Liver (tissue), 3 donors: ENCODE results near the gene MAGEB17.

Experiments used
- CTCF ChIP-seq: fragments of 150-350 bp; IDR thresholded peaks from 2 replicates; pipeline ENCODE4 v1.5.1; 2017; ENCODE audit warnings: improper control_type of control experiment, low read depth, low read length; ENCODE audit not compliant: missing input control
- EGR1 ChIP-seq, 2 donors: IDR thresholded peaks; 2 replicates each; pipeline ENCODE4 v1.6.1; 2016 to 2018; ENCODE audit warnings: antibody characterized with exemption in 2 of 2, low read depth in 2 of 2
- FOXA1 ChIP-seq: IDR thresholded peaks from 2 replicates; pipeline ENCODE4 v1.6.1; 2016; ENCODE audit warnings: antibody characterized with exemption
- GABPA ChIP-seq, 2 donors: IDR thresholded peaks in 1 of 2; conservative IDR thresholded peaks in 1 of 2; 2 replicates each; pipeline ENCODE4 v1.6.1; 2016; ENCODE audit warnings: antibody characterized with exemption in 2 of 2, mild to moderate bottlenecking in 1 of 2, moderate library complexity in 1 of 2
- MAX ChIP-seq: IDR thresholded peaks from 2 replicates; pipeline ENCODE4 v1.6.1; 2016; ENCODE audit warnings: antibody characterized with exemption
- NR2F2 ChIP-seq: IDR thresholded peaks from 2 replicates; pipeline ENCODE4 v1.6.1; 2016; ENCODE audit warnings: antibody characterized with exemption
- RAD21 ChIP-seq, 2 donors: IDR thresholded peaks; 2 replicates each; pipeline ENCODE4 v1.6.1; 2016; ENCODE audit warnings: antibody characterized with exemption in 2 of 2, mild to moderate bottlenecking in 2 of 2
- REST ChIP-seq: IDR thresholded peaks from 2 replicates; pipeline ENCODE4 v1.6.1; 2016; ENCODE audit warnings: antibody characterized with exemption, mild to moderate bottlenecking
- TAF1 ChIP-seq: conservative IDR thresholded peaks from 2 replicates; pipeline ENCODE4 v1.6.1; 2016; ENCODE audit warnings: antibody characterized with exemption, mild to moderate bottlenecking
- ZBTB33 ChIP-seq: IDR thresholded peaks from 2 replicates; pipeline ENCODE4 v1.6.1; 2016; ENCODE audit warnings: antibody characterized with exemption
- donor health status: healthy.
- donor health status: healthy.

- TF ChIP-seq CTCF (no peak), REST (no peak), NR2F2 (no peak), RAD21 (IDR thresholded peaks at IDR 0.05) (no peak), ZBTB33 (no peak), EGR1 (IDR thresholded peaks at IDR 0.05; ENCODE audit: low read depth in 2 of 2) (no peak), GABPA (IDR thresholded peaks at IDR 0.05 in 1 of 2, conservative IDR thresholded peaks at IDR 0.05 in 1 of 2) (no peak), TAF1 (no peak), FOXA1 (no peak), MAX (no peak)
Observed at GRCh38 chrX:16207634-16208033, 40.4 kb downstream of the MAGEB17 start.
